ENCODE data around the gene MAP7D3. TPM values are rescaled to one million over a fixed set of nuclear protein-coding genes. Genes with fewer than 3 reads are reported as not detected.

MAP7D3 gene
- 0.94 TPM for total RNA-seq

GRCh38 chrX:136251041-136251991 is at the start of gene MAP7D3:
Gene MAP7D3, minus strand, starts transcription at chrX:136251400. Its CDS starts 42 bp downstream, at chrX:136251358.

GRCh38 chrX:136300721-136301120 is 49.5 kb upstream of the MAP7D3 start, which contains the start of gene ADGRG4:
Gene ADGRG4, plus strand, starts transcription at chrX:136300963. Its CDS starts 7,815 bp downstream, at chrX:136308778.

Other genes starting within 250 kb of the MAP7D3 start
- 163 TPM for gene FHL1, start 103.9 kb downstream of the MAP7D3 start, total RNA-seq
- gene ADGRG4, start 49.6 kb upstream of the MAP7D3 start, total RNA-seq, result not detected
- not detected for gene BRS3, start 236.5 kb upstream of the MAP7D3 start, total RNA-seq
- gene HTATSF1, start 246.2 kb upstream of the MAP7D3 start, total RNA-seq, result 77.6 TPM